Right lung (tissue), 10 donors: ENCODE data around the gene M1AP. TPM values are rescaled to one million over a fixed set of nuclear protein-coding genes. Genes with fewer than 3 reads are reported as not detected.

Experiments used
- DNase-seq, 2 donors: peaks; one replicate each; pipeline ENCODE4 v3.0.0-alpha.2; 2013
- long read RNA-seq, 8 donors: transcript quantifications; one replicate each; lab custom pipeline, GENCODE V29; 2026
- polyA plus RNA-seq, 5 donors: library from polyadenylated mRNA; unstranded; fragments of 120-200 nt; gene quantifications; one replicate each; pipeline versions ENCODE4 v1.2.1 to v1.2.3, GENCODE V29; 2013; ENCODE audit warnings: inconsistent platforms in 1 of 5, low replicate concordance in 1 of 5; ENCODE audit not compliant: insufficient read length in 5 of 5, insufficient read depth in 1 of 5

Gene M1AP
- polyA plus RNA-seq: under 1 TPM; 0.22 to 0.48 (median 0.32) TPM
- long read RNA-seq, donor 1: 0 reads
- long read RNA-seq, donor 2: 0 reads
- long read RNA-seq, donor 3: 0 reads
- long read RNA-seq, donor 4: 0 reads
- long read RNA-seq, donor 5: 0 reads
- long read RNA-seq, donor 6: 0 reads
- long read RNA-seq, donor 7: 0 reads
- long read RNA-seq, donor 8: 0 reads

- no peak for DNase-seq
Observed at GRCh38 chr2:74648009-74648443, at the start of gene M1AP. TSS of gene M1AP (minus strand) at chr2:74648330. CDS start at chr2:74640275, 8,055 bp downstream.

GRCh38 chr2:74696829-74697228, 48.7 kb upstream of the M1AP start:
- DNase-seq: no peak

- DNase-seq: no peak
Observed at GRCh38 chr2:74695663-74696062, 47.5 kb upstream of the M1AP start.

DNA sequence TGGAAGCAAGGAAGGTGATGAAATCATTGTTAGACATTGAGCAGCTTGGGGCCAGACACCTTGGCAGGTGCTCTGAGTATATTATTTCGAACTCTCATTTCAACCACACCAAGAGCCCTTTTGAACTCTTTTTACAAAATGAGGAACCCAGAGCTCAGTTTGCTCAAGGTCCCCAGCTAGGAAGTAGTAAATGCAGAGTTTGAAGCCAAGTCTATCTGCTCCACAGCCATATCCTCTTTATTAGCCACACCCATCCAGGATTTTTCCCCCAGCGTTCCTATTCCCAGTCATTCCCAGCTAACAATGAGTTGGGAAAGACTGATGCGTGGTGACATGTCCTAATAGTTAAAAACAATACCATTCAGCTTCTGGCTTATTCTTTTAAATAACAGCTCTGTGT, 46.2 kb upstream of the M1AP start:
- no peak for DNase-seq

DNA sequence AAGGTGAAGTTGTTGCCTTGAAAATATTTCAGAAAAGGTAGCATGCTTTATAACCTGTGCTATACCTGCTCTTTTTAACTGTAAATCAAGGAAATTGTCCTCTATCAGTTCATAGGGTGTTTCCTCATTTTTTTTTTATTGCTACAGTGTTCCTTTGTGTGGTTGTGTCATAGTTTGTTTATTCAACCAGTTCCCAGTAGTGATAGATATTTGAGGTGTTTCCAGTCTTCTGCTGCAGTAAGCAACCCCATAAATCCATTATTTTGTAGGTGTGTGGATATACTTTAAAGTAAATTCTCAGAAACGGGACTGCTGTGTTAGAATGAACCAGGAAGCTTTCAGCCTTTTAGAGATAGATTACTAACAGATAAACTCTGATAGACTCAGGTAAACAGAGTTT, 45.5 kb upstream of the M1AP start:
- no peak for DNase-seq

DNA sequence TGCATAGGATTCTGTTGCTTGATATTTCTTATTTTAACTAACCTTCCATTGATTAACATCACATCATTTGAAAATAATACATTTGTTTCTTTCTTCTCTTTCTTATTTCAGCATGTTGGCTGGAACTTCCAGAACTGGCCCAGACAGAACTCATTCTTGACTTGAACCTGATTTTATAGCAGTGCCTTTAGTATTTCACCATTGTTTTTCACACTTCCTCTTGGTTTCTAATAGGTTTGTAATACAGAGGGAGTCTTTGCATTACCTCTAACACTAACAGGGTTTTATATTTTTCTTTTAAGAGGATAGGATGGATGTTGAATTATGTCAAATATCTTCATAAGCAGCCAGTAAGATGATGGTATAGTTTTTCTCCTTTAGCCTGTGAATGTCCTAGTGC, 45.1 kb upstream of the M1AP start:
- no peak for DNase-seq

DNA sequence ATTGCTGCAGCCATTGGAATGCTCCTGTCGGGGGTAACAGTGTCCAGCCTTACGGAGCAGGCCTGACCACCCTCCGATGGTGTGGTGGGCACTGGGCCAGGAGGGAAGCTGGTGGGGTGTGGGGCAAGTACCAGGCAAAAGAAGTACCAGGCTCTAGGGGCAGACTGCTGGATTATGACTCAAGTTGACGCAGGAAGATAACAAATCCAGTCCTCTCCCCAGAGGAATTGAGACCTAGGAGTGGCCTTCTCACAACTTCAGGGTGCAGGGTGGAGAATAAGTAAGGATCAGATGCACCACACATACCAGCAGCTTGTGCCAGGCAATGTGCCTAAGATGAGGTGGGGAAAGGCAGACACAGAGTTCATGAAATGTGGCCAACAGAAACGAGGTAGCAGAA, 43.8 kb upstream of the M1AP start:
- no peak for DNase-seq

DNA sequence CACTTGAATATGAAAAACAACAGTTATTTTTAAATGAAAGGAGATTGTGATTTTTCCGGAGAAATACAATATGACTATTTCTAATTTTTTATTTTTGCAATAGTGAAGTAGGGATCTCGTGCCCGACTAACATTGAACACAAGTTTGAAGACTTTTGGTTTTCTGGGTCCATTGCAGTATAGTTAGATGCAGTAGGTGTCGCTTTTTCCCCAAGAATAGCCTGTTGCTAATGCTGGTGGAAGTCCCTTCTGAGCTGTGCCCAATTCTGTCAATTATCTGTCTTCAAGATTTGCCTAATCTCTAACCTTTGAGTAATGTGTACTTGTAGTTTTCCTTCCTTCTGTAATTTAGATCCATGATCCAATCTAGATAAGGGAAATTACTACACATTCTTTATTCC, 42.4 kb upstream of the M1AP start:
- peak; percentile 26 to 41 for DNase-seq

DNA sequence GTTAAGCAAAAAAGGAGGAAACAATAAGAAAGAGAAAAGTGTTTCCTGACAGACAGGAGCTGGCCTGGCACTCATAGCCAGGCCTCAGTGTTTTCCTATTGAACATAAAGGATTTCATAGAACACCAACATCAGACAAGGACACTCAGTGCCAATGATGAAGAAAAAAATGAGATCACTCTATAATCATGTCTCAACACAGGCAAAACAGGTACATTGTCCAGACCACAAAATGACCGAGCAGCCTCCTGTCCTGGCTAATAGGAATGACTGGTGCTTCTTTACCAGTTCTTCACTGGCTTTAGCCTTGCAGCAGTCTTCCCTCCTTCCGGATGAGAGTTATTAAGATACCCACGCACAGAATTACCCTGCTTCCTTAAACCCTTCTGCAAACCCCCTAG, 41.5 kb upstream of the M1AP start:
- DNase-seq: no peak

DNA sequence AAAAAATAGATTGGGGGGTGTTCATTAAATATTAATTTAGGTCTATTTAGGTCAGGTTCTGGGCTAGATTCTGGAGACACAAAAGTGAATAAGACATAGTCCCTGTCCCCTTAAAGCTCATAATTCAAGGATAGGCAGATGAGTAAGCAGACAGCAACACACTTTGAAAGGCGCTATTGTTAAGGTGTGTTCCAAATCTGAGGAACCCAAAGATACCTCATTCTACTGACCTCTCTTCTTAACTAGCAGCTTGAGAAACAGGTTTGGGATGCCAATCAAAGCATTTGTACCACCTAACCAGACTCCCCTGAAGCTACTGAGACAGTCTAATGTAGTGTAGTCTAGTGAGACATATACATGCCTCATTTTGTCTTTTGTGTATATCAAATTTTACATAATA, 40.8 kb upstream of the M1AP start:
- no peak for DNase-seq

DNA sequence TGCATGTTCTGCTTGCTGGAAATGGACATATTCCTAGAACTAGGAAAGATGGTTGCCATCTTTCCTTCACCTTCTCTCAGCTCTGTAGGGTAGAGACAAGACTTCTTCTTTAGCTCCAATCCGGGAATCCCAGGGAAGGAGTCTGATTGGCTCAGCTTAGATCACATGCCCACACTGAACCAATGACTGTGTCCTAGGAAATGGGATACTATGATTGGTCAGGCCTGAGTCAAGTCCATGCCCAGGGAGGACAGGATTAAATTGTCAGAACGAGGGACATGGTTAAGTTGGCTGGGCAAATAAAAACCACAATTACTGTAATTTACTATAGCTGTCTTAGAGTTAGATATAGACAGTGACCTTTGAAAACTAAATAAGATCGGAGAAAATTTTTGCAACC, 37.3 kb upstream of the M1AP start:
- no peak for DNase-seq

- no peak for DNase-seq
Observed at GRCh38 chr2:74682501-74682900, 34.4 kb upstream of the M1AP start.

DNA sequence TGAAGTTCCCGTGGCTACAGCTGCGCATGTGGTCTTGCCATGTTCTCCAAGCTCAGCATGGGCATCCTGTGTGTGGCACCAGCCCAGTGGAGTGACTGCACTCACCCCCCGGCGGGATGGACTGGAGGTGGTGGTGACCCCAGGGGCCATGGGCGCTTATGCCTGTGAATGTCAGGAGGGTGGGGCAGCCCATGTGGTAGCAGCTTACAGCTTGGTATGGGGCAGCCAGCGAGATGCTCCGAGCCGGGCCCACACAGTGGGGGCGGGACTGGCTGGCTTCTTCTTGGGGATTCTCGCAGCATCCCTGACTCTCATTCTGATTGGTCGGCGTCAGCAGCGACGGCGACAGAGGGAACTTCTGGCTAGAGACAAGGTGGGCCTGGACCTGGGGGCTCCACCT, 31.5 kb upstream of the M1AP start:
- DNase-seq: no peak

DNA sequence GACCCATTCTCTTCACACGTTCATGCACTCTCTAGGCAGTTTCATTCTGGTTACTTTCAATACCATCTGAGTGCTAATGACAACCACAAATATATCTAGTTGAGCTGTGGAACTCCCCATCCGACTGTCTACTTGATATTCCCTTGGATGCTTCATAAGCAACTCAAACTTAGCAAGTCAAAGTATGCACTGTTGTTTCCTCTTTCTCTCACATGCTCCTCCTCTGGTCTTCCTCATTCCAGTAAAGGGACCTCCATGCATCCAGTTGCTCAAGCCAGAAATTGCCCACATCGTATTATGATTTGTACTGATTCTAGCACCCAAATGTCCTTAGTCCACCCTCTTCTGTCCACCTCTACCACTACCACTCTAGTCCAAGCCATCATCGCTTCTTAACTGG, 28.2 kb upstream of the M1AP start:
- no peak for DNase-seq

DNA sequence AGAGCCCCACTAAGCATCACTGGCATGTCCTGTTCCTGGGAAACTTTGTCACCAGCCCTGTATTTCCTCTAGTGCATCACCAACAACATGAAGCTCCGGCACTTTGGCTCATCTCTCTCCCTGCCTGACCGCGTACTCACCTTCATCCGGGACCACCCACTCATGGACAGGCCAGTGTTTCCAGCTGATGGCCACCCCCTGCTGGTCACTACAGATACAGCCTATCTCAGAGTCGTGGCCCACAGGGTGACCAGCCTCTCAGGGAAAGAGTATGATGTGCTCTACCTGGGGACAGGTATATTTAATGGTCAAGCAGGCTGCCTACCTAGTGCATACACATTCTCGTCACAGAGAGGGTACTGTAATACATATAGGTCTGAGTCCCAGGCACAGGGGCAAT, 27.0 kb upstream of the M1AP start:
- no peak for DNase-seq

GRCh38 chr2:74673826-74674528, 25.8 kb upstream of the M1AP start:
- DNase-seq: no peak

GRCh38 chr2:74671479-74671878, 23.3 kb upstream of the M1AP start:
- DNase-seq: no peak

DNA sequence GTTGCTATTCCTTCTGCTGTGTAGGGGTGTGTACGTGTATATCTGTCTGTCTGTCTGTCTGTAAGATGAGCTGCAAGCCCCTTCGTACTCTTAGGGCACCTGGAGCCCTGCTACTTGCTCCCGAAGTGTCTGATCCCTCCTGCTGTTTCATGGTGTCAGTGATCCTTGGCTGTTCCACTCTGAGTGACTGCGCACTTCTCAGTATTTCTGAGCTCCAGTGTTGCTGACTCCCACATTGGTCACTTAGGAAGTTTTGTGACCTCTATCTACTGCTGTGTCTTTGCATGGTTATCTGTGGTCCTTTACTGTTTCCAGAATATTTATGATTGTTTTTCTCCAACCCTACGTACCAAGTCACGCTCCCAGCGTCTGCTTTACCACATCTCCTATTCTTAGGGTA, 22.1 kb upstream of the M1AP start:
- DNase-seq: no peak

DNA sequence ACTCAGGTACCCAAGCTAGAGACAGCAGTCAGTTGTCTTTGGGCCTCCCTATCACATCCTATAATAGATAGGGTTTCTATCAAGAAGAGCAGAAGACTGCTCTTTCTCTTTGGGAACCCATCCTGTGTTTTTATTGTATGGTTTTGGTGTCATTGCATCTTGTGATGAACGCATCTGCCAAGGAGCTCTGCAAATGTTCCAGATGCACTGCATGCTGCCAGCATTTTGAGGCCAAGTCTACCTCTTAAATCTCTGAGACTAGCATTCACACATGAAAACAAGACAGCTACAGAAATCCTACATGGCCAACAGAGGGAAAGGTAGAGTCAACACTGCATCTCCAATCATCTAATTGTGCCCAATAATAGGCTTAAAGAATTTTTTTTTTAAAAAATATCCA, 20.0 kb upstream of the M1AP start:
- DNase-seq: no peak

DNA sequence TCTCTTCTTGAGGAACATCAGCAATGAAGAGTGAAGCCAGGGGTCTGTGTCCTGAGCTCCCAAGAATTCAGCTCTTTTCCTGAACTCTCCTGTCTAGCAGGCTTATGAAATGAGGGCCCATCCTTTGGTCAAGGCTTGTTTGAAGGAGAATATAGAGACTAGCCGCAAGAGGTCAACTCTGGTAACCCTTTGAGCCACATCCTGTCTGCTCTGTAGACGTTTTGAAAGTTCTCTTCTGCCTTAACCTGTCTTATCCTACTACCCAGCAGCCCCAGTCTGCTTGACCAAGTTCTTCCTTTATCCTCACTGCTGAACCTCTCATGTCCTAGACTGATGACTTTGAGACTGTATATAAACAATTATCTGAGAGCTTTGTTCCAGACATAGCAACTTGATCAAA, 11.3 kb upstream of the M1AP start:
- no peak for DNase-seq

GRCh38 chr2:74658516-74658915, 10.4 kb upstream of the M1AP start:
- no peak for DNase-seq

- no peak for DNase-seq
Observed at GRCh38 chr2:74655579-74655978, 7.4 kb upstream of the M1AP start.

DNA sequence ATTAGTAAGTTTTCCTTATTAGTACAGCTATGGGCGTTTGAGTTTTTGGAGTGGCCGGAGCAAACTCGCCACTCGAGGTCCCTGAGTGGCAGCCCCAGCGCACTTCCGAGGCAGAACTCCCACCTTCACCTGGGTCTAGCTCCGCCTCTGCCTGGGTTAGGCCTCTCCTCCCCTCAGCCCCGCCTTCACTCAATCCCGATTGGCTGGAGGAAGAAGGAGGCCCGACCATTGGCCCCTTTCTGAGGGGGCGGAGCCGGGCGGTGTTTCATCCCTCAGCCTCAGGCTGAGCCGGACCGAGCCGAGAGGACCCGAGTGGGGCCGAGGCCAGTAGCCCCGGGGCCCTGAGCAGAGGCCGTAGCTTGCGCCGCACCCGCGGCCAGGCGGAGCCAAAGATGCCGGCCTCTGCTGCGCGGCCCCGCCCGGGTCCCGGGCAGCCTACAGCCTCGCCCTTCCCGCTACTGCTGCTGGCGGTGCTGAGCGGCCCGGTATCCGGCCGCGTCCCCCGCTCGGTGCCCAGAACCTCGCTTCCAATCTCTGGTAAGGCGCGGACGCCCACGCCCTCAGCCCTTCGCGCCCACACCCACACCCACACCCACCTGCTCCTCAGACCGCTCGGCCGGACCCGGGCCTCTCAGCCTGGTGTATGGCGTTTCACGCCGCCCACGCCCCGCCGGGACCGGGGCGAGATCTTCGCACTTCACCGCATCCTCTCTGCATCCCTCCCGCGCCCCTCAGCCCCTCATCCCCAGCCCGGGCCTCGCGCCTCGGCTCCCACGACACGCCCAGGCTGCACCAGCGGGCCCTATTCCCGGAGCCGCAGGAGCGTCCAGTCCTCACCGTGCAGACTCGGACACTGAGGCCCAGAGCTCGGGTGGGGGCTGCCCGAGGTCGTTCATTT, 6.1 kb upstream of the M1AP start, which contains the start of gene SEMA4F:
Gene SEMA4F, plus strand, starts transcription at position 263 of the 898 bp plus-strand sequence. Its CDS starts 130 bp downstream, at position 393.
- DNase-seq: peak; percentile 92 to 94
